ENCODE measurements around the gene WWOX.

GRCh38 chr16:79041206-79041605 lies 941.8 kb downstream of the WWOX start:
- TF ChIP-seq EZH2 (IDR thresholded peaks at IDR 0.05): no peak
- TF ChIP-seq POLR2AphosphoS5 (IDR thresholded peaks at IDR 0.05; ENCODE audit: borderline replicate concordance, low read depth, low read length): no peak

Measured in SK-N-MC (cell line).